22Rv1 (cell line): ENCODE results near the gene UBALD2.

Experiments
- H3K27ac ChIP-seq: fragments of 450-650 bp; 2 replicates; pipeline ENCODE4 v1.5.1; 2017
- ZFX ChIP-seq: fragments of 450-650 bp; IDR thresholded peaks from 2 replicates; pipeline ENCODE4 v1.6.1; 2017; ENCODE audit warnings: antibody characterized with exemption, borderline replicate concordance
- TF ChIP-seq, protein P1 (sequence below): fragments of 450-650 bp; IDR thresholded peaks from 2 replicates; pipeline ENCODE4 v1.5.1; 2017; ENCODE audit warnings: mild to moderate bottlenecking

UBALD2 gene

DNA sequence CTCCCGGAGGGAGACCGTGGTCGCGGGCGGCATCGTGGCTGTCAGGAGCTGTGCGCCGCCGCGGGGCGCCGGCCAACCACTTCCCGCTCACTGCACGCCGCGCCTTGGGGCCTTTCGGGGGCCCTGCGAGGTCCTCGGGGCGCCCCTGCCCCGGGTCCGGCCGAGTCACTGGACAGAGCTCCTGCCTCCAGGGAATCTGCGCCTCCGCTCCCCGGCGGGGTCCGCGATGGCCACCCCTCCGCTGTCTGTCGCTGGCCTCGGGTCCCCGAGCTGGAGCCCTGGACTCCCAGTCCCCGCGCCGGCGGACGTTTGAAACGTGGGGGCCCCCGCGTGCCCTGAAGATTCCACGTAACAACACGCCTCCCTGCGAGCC, 42.8 kb downstream of the UBALD2 start, which contains the start of gene QRICH2:
TSS of gene QRICH2 (minus strand) at position 311 of the 373 bp plus-strand sequence. CDS start at position 33, 278 bp downstream.
- TF ChIP-seq ZFX = no peak
- TF ChIP-seq, protein P1, sequence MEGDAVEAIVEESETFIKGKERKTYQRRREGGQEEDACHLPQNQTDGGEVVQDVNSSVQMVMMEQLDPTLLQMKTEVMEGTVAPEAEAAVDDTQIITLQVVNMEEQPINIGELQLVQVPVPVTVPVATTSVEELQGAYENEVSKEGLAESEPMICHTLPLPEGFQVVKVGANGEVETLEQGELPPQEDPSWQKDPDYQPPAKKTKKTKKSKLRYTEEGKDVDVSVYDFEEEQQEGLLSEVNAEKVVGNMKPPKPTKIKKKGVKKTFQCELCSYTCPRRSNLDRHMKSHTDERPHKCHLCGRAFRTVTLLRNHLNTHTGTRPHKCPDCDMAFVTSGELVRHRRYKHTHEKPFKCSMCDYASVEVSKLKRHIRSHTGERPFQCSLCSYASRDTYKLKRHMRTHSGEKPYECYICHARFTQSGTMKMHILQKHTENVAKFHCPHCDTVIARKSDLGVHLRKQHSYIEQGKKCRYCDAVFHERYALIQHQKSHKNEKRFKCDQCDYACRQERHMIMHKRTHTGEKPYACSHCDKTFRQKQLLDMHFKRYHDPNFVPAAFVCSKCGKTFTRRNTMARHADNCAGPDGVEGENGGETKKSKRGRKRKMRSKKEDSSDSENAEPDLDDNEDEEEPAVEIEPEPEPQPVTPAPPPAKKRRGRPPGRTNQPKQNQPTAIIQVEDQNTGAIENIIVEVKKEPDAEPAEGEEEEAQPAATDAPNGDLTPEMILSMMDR = no peak
- no peak within 1 kb of the TSS for H3K27ac ChIP-seq

DNA sequence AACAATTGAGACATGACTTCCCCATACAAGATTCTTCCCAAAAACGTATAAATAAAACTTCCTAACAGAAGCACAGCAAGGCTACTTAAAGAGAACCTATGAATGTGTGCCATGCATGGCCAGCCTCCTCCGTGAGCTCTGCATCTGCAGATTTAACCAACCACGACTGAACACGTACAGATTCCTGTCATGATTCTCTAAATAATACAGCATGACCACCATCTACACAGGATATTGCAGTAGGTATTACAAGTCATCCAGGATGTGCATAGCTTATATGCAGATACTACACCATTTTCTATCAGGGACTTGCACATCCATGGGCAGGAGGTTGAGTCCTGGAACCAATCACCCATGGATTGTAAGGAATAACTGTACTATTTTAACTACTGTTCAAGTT, 44.3 kb downstream of the UBALD2 start:
- TF ChIP-seq, protein P1 = no peak
- TF ChIP-seq ZFX = no peak
- no peak overlapping the region for H3K27ac ChIP-seq

DNA sequence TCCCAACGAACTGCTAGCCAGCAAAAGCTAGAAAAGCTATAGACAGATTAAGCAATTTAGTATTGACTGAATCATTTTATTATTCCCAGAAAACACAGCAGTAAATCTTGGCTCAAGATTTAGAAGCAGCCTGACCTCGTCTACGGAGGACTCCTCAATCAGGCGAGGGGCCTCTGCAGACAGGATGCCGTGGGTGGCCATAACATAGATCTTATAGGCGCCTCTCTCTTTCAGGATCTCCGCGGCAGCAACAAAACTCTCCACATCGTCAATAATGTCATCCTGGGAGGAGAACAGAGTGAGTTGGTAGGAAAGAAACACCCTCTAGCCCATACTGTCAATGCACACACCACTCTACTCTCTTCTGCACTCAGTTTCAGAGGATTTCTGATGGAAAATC, 47.6 kb downstream of the UBALD2 start:
- no peak overlapping the region for H3K27ac ChIP-seq
- TF ChIP-seq, protein P1 = no peak
- no peak for TF ChIP-seq ZFX

DNA sequence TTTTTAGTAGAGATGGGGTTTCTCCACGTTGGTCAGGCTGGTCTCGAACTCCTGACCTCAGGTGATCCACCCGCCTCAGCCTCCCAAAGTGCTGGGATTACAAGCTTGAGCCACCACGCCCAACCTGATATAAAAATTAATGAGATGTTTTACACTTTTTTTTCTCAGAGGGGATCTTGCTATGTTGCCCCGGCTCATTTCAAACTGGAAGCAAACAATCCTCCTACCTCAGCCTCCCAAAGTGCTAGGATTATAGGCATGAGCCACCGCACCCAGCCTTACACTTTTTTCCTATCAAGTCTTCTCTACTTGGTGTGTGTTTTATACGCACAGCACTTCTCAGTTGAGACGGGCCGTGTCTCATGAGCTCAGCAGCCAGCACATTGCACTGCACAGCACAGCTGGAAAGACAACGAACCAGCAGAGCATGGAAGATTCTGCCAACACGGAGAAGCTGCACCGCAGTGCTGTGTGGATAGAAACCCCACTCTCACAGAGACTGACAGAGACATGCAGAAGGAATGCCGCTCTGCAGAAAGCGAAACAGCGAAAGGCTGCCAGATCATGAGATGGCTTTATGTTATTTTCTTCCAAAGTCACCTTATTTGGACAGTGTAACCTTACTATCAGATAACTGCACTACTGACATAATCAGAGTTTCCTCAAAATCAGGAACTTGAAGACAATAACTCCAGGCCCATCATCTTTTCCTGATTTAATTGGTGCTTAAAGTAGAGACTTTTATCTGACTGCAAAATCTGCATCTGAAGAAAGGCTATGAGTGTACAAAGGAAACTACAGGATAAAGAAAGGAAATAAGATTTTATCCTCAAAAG, 49.5 kb downstream of the UBALD2 start:
- H3K27ac ChIP-seq = no peak overlapping the region
- no peak for TF ChIP-seq ZFX
- TF ChIP-seq, protein P1 = no peak

DNA sequence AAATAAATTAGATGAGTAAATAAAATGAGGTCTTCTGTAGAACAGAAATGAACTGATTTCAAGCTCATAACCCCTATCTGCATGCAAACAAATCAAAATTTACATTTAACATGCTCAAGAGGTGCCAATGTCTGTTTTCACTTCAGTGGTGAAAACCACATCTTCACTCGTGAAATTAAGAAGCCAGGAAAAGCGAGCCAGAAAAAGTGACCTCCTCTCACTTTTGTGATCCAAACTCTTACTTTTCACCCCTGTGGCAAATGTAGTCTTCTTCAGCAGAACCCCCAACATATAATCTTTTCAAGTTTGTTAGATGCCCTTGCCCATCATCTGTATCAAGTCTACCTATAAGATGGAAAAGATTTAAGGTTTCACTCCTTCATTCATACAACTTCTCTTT, 52.4 kb downstream of the UBALD2 start:
- no peak overlapping the region for H3K27ac ChIP-seq
- TF ChIP-seq, protein P1 = no peak
- TF ChIP-seq ZFX = no peak

DNA sequence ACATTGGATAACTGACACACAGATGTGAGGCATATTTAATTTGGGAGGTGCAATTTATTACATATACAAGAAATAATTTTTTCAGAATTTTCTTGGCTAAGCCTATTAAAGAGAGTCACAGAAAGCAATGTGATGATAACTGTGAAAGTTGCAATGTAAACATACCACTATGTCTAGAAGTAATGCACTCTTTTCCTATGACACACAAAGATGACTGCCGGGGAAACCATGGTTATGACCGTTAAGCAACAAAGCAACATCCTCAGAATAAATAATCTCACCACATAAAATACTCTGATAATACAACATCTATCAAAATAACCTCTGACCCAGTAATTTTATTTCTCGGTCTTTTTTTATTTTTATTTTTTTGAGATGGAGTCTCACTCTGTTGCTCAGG, 53.4 kb downstream of the UBALD2 start:
- H3K27ac ChIP-seq = no peak overlapping the region

More for the DNA sequence above, 53.4 kb downstream of the UBALD2 start:
- TF ChIP-seq, protein P1 = no peak
- no peak for TF ChIP-seq ZFX
